Stimulated activated CD8-positive, alpha-beta memory T cell treated with anti-CD3 and anti-CD28 coated beads, Interleukin-7, amount 100 ng/mL, for 1 hour (primary cell): Measurements from ENCODE around the gene AFAP1L1.
A peak's percentile ranks its signal among the peaks of the same experiment; 100 is the strongest.

ENCODE experiments used
- DNase-seq, 2 donors: peaks; one replicate each; pipeline ENCODE4 v3.0.0-alpha.2; 2020; ENCODE audit warnings: low read depth in 2 of 2

The AFAP1L1 gene

GRCh38 chr5:149314571-149315111 is 43.0 kb downstream of the AFAP1L1 start:
- DNase-seq: no peak

- no peak for DNase-seq
Measured at GRCh38 chr5:149315753-149316152, 44.1 kb downstream of the AFAP1L1 start.

GRCh38 chr5:149317281-149318048 is 45.8 kb downstream of the AFAP1L1 start:
- peak in 1 of 2 donors; percentile 7 for DNase-seq

GRCh38 chr5:149319174-149319573 is 47.5 kb downstream of the AFAP1L1 start:
- DNase-seq: no peak

- DNase-seq: no peak
Measured at GRCh38 chr5:149320791-149321330, 49.2 kb downstream of the AFAP1L1 start.

GRCh38 chr5:149322518-149322917 is 50.9 kb downstream of the AFAP1L1 start:
- DNase-seq: no peak

- no peak for DNase-seq
Measured at GRCh38 chr5:149323210-149323609, 51.6 kb downstream of the AFAP1L1 start.

- DNase-seq: no peak
Measured at GRCh38 chr5:149323621-149324205, 52.1 kb downstream of the AFAP1L1 start.

GRCh38 chr5:149324641-149325040 is 53.0 kb downstream of the AFAP1L1 start:
- DNase-seq: no peak

GRCh38 chr5:149325166-149325735 is 53.6 kb downstream of the AFAP1L1 start:
- DNase-seq: no peak

GRCh38 chr5:149325894-149326293 is 54.2 kb downstream of the AFAP1L1 start:
- DNase-seq: no peak

- no peak for DNase-seq
Measured at GRCh38 chr5:149326611-149327010, 55.0 kb downstream of the AFAP1L1 start.

- no peak for DNase-seq
Measured at GRCh38 chr5:149328177-149328576, 56.5 kb downstream of the AFAP1L1 start.

GRCh38 chr5:149333711-149334443 is 62.2 kb downstream of the AFAP1L1 start:
- DNase-seq: no peak

- DNase-seq: no peak
Measured at GRCh38 chr5:149337736-149338135, 66.1 kb downstream of the AFAP1L1 start.

GRCh38 chr5:149338364-149338763 is 66.7 kb downstream of the AFAP1L1 start:
- DNase-seq: no peak

- DNase-seq: no peak
Measured at GRCh38 chr5:149340920-149341319, 69.3 kb downstream of the AFAP1L1 start.

- no peak for DNase-seq
Measured at GRCh38 chr5:149341876-149342275, 70.2 kb downstream of the AFAP1L1 start.

- no peak for DNase-seq
Measured at GRCh38 chr5:149344151-149344550, 72.5 kb downstream of the AFAP1L1 start.

GRCh38 chr5:149345147-149345891 is 73.7 kb downstream of the AFAP1L1 start, which contains the start of gene GRPEL2:
GRPEL2 (plus strand) TSS chr5:149345499; CDS start chr5:149345540, 41 bp downstream.
- DNase-seq: peak; percentile 61 to 71

- no peak for DNase-seq
Measured at GRCh38 chr5:149345892-149346222, 74.2 kb downstream of the AFAP1L1 start.
